Measurements from ENCODE around the gene PI4KB.
A peak's percentile ranks its signal among the peaks of the same experiment; 100 is the strongest.

Gene PI4KB

DNA sequence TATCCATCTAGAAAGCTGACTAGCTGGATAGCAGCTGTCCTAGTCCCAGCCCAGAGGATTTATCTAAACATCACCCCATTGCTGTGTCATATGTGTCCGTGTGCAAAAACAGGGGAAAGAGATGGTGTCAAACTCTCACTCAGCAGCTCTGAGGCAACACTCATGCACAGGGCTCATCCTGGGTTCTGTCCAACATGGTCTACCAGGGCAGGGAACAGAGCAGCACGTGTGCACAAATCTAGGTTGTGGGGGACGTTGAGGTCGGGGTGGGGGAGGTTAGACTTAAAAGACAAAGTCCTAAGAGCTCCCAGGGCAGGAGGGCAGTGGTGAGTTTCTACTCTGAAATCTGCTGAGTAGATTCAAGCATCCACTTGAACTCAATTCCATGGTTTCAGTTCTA, 16.2 kb downstream of the PI4KB start:
- DNase-seq, result no peak

DNA sequence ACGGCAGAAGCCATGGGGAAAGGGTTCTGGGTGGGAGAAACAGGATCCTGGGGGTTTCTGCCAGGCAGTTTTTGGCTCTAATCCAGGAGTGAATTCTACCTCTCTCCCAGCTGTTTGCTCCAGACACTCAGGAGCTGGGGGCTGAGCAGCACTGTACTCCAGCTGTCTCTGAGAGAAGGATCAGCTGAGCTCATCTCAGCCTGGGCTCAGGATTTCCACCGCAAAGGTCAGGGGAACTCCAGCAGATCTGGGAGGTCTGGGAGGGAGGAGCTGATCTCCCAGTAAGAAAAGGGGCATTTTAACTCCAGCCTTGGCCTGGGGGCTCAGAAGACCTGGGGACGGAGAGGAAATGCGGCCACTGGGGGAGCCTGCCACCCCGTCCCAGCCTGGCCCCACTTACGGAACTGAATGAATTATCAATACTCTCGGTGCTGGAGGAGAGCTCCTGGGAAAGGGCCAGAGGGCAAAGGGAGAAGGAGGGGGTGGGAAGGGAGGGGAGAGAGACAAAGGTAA, 17.3 kb downstream of the PI4KB start:
- DNase-seq, result no peak

DNA sequence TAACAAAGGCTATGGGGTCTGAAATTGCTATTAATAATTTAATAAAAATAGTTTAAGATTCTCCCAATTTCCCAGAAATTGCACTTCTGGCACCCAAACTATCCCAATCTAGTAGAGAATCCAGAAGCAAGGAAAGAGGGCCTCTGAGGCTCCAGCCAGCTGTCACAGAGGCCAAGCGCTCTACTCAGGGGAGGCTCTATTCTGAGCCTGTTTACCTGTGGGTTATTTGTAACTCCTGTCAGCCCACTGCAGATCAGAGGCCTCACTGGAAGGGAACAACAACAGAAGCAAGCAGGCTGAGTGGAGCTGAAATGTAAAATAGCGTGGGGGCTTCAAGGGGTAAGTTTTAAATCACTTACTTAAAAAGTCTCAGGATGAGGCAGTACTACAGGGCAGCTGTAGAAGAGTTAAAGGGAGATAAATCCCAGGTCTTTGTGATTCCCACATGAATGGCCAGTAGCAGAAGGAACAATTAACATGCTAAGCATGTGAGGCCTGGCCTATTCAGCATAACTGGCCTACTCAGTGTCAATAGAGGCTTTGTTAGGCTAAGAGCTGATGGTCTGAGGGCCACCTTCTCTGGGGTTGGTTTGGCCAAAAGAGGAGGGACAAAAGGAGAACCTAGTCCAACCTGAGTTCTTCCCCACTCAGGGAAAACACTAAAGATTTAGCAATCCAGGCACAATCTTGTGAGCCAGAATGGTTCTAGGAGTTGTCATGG, 32.3 kb downstream of the PI4KB start:
- no peak for DNase-seq

DNA sequence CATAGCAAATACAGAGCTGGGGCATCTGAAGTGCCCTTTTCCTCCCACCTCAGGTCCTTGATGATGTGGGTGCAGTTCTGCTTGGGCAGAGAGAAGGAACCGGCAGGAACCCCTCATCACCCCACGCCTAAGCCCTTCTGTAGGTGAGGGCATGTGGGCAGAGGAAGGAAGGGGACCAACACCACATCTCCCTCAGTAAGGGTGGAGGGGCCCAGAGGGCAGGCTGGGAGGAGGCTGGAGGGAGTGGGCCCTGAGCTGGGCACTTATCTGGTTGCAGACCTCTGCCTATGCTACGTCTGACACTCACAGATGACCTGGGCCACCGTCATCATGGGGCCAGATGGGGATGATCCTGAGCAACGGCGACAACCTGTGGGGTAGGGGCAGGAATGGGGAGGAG, 34.1 kb downstream of the PI4KB start:
- DNase-seq, result no peak

DNA sequence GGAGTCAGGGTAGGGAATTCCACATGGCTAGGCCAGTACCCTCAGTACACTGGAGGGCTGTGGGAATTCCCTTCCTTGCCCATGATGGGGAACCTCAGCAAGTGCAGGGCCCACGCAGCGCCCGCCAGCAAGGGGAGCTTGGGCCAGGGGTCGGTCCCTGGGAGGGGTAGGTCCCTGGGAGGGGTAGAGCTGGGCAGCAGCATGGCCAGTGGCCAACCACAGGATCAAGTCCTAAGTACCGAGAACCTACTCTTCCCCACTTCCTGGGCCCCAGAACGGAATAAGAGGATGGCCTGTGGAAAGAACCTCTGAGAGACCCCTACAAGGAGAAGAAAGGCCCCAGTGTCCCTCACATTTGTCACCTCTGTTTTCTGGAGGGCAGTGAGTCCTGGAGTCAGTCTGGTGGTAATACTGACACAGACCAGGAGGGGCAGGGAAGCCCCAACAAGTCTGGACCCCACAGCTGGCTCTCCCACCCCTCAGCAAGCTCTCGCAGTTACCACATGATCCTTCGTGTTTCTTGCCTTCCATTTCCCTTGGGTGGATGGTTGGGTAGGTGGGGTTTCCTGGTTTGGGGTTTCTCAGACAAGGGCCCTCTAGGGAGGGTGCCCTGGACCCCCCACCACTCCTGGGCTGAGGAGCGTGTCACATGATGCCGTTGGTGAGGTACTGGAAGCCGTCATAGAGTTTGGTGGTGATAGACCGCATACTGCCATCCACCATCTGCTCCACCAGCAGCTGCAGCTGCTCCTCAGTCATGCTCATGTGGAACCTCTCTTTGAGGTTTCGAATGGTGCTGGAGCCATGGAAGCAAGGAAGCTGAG, 34.8 kb downstream of the PI4KB start:
- no peak for DNase-seq

DNA sequence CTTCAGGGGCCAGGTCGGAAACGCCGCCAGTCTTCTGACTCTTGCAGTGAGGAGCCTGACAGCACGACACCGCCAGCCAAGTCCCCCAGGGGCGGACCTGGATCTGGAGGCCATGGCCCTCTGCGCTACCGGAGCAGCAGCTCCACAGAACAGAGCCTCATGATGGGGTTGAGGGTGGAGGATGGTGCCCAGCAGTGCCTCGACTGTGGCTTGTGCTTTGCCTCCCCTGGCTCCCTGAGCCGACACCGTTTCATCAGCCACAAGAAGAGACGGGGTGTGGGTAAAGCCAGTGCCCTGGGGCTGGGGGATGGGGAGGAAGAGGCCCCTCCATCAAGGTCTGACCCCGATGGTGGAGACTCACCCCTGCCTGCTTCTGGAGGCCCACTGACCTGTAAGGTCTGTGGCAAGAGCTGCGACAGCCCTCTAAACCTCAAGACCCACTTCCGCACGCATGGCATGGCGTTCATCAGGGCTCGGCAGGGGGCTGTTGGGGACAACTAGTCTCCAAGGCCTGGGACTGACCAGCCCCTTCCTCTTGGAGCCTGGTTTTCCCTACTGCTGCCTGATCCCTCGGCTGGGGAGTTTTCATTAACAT, 36.4 kb downstream of the PI4KB start:
- DNase-seq, result no peak

DNA sequence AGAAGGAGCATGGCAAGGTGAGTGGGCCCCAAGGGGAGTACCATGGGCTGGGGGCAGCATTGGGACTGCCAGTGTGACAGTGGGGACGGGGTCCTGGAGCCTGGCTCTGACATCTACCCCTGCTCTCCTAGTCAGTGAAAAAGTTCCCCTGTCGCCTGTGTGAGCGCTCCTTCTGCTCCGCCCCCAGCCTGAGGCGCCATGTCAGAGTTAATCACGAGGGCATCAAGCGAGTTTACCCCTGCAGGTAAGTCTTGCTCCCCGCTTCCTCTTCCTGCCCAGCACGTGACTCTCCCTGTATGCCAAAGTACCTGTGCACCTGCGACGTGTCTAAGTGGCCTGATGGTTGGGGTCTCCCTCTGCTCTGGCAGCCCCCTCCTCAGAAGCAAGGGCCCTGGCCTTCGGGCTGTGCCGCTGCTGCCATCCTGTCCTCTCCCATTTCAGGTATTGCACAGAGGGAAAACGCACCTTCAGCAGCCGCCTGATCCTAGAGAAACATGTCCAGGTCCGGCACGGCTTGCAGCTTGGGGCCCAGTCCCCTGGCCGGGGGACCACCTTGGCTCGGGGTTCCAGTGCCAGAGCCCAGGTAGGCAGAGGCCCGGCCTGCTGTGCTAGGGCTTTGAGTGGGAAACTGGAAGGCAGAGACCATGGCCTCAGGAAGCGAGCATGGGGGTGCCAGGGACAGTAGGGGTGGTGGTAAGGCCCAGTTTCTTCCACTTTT, 37.1 kb downstream of the PI4KB start:
- no peak for DNase-seq

DNA sequence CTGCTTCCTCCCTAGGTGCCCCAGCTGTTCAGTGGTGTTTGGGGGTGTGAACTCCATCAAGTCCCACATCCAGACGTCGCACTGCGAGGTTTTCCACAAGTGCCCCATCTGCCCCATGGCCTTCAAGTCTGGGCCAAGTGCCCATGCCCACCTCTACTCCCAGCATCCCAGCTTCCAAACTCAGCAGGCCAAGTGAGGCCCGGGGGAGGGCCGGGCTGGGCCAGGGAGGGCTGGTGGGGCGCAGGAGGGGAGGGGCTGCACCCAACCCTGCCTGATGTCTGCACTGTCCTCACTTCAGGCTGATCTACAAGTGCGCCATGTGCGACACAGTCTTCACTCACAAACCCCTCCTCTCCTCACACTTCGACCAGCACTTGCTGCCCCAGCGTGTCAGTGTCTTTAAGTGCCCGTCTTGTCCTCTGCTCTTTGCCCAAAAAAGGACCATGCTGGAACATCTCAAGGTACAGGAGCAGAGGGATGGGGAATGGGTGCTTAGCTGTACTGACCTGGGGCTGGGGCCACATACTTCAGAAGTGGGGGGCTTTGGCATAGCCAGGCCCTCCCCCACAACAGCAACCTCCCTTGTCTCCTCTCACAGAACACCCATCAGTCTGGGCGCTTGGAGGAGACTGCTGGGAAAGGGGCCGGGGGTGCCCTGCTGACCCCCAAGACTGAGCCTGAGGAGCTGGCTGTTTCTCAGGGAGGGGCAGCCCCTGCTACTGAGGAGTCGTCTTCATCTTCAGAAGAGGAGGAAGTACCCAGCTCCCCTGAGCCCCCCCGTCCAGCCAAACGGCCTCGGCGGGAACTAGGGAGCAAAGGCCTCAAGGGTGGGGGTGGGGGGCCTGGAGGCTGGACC, 37.9 kb downstream of the PI4KB start:
- no peak for DNase-seq

DNA sequence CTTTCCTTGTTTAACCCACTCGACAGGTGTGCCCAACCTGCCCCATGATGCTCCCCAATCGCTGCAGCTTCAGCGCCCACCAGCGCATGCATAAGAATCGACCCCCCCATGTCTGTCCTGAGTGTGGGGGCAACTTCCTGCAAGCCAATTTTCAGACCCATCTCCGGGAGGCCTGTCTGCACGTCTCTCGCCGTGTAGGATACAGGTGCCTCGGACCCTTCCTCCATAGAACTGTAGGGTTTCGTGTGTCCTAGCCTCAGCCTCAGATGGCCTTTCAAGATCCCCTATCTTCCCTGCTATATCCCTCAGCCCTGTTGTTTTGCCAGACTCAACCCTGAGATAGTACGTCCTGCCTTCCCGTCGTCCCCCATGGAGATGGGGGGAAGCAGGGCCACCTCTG, 38.7 kb downstream of the PI4KB start:
- no peak for DNase-seq

DNA sequence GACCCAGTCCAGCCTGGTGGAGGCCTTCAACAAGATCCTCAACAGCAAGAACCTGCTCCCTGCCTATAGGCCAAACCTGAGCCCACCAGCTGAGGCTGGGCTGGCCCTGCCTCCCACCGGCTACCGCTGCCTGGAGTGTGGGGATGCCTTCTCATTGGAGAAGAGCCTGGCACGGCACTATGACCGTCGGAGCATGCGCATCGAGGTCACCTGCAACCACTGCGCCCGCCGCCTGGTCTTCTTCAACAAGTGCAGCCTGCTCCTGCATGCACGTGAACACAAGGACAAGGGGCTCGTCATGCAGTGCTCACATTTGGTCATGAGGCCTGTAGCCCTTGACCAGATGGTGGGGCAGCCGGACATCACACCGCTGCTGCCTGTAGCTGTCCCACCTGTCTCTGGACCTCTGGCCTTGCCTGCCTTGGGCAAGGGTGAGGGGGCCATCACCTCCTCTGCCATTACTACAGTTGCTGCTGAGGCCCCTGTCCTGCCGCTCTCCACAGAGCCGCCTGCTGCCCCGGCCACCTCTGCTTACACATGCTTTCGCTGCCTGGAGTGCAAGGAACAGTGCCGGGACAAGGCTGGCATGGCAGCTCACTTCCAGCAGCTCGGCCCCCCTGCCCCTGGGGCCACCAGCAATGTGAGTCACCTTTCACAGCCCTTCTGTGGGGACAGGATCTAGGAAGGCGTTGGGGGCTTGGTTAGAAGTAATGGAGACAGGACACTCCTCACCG, 39.3 kb downstream of the PI4KB start:
- DNase-seq, result no peak

DNA sequence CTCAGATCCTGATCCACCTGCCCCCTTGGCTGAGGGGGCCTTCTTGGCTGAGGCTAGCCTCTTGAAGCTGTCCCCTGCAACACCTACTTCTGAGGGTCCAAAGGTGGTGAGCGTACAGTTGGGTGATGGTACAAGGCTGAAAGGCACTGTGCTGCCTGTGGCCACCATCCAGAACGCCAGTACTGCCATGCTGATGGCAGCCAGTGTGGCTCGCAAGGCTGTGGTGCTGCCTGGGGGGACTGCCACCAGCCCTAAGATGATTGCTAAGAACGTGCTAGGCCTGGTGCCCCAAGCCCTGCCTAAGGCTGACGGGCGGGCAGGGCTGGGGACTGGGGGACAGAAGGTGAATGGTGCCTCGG, 39.9 kb downstream of the PI4KB start:
- no peak for DNase-seq

DNA sequence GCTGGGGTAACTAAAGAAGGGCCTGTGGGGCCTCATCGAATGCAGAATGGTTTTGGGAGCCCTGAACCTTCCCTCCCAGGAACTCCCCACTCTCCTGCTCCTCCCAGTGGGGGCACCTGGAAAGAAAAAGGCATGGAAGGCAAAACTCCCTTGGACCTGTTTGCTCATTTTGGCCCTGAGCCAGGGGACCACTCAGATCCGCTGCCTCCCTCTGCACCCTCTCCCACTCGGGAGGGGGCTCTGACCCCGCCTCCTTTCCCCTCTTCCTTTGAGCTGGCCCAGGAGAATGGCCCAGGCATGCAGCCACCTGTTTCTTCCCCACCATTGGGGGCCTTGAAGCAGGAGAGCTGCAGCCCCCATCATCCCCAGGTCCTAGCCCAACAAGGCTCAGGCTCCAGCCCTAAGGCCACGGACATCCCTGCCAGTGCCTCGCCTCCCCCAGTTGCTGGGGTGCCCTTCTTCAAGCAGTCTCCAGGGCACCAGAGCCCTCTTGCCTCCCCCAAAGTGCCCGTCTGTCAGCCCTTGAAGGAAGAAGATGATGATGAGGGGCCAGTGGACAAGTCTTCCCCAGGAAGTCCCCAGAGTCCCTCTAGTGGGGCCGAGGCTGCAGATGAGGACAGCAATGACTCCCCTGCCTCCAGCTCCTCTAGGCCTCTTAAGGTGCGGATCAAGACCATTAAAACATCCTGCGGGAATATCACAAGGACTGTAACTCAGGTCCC, 40.4 kb downstream of the PI4KB start:
- no peak for DNase-seq

DNA sequence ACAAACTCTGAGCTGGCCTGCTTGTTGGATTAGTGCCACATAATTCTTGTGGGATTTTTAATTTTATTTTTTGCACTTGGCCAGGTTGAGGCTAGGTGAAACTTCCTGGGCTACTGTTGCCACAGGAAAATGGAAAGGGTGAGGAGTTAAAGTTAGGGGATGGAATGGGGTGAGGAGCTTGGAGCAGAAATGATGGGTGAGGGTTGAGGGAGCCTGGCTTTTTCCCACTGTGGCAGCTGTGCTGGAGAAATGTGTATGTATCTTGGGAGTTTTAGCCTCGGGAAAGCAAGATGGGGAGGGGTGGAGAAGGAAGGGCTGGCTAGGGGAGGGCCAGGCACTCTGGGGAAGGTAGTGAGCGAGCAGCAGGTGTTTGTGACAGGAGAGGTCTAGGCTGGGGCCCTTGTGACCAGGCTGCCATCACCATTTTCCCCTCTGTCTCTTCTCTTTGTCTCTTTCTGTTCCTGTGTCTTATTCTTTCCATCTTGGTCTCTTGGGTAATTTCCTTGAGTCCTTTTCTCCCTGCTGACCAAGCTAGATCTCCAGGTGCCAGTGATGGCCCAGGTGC, 43.1 kb downstream of the PI4KB start:
- no peak for DNase-seq

DNA sequence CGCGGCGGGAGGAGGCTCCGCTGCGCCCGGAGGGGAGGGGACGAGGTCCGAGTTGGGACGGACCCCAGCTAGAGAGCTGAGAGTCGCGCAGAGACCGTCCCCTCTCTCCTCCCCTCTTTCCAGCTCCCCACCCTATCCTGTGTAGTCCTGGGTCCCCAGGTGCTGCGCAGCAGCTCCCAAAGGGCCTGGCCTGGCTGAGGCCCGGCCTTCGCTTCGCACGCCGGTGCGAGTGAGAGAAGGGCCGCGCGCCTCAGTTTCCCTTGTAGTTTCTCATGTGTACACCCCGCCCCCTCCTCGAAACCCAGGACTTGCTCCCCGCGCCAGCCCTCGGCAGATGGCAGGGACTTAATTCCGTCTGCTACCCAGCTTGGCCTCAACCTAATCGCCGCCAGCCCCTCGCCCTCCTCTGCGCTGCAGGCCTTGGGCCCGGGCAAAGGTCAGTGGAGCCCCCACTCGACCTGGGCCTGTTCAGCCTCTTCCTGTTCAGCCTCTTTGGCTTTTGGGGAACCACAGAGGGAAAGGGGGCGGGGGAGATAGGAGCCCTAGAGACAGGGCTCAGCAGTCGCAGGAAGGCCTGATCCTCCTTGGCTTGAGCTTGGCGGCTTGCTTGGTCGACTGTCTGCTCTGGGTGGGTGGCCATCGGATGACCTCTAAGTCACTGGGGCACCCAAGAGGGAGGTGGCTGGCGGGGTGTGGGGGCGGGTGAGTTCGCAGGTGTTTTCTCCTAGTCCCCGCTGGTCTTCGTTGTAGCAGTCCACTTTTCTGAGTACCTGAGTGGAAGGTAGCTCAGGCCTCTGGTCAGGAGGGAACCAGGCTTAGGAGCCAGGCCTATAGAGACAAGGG, 44.1 kb downstream of the PI4KB start:
- no peak for DNase-seq

DNA sequence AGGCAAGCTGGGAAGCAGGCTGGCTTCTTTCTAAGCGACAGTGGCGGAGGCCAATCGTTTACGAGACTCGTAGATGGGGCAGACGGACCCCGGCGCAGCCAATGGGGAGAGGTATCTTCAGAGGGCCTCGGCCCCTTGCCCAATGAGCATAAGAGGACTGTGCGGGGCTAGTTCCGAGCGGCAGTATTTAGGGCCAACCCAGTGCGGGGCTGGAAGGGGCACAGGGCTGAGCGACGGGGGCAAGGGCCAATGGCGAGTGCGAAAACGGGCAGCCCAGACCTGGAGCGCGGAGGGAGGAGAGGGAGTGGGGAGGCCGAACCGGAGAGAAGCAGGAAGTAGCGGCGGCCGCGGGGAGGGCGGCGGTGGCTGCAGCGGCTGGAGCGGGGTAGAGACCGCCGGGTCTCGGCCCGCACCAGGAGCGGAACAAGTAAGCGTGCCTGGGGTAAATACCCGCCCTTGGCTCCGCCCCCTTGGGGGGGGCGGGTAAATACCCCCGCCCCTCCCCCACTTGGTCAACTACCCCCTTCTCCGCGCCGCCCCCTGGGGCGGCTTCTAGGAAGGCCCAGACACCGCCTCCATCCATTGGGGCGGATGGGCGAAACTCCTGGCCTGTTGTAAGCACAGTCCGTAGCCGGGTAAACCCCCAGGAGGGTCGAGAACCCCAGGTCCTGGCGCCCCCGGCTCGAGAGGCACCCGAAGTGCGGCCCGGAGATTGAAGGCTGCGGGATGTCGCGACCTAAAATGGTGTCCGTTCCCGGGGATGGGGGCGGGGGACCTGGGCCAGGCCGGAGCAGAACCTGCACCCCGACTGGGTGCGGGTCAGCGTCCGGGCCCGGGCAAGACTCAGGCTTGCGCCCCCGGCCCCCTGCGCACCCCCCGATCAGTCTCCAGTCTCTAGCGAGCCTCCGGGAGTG, 45.0 kb downstream of the PI4KB start, which contains the start of gene ZNF687:
Gene ZNF687, plus strand, starts transcription at position 331 of the 914 bp plus-strand sequence. CDS start 3,993 bp downstream, outside the sequence.
- peak; percentile 96 for DNase-seq

DNA sequence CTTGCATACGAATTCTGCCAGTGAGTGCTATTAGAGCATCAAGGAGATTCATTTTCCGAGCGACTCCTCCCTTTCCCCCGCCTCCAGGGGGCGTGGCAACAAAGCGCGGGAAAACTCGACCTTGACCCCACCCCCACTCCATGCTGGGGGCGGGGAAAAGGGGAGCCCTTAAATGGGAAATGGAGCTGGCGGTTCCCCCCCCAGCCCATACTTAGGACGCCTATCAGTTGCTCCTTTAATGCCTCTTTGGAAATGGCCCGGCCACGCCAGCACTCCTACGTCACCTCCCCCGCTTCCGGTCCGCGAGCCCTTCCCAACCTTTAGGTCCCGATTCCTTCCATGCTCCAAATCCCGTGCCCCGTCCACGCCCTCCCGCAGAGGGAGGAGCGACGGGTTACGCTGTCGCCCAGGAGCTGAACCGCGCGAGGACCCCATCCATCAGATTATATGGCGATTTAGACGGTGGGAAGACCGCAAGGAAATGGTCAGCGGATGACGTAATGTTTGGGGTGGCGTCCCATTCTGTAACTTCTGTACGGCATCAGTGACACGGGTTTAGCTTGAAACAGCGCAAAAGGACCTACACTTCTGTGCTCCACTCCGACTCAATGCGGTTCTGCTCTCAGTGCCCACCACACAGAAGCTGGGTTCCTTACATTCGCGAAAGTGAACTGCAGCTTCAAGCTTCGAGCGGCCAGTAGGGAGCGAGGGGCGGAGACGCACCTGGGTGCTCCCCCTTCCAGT, 45.8 kb downstream of the PI4KB start:
- DNase-seq, result peak; percentile 85

DNA sequence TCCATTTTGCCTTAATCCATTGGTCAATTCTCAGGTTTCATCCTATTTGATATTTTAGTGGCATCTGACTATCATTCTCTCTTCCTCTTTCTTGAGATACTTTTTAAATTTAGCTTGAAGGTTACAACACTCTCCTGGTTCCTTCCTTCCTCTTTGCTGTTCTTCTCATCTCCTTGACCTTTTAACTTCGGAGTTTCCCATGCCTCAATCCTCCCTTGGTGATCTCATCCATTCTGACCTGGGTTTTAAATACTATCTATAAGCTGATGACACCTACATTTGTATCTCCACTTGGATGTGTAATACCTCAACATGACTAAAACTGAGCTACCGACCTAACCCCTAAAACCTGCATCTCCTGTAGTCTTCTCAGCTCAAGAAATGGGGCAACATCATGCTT, 50.0 kb downstream of the PI4KB start:
- DNase-seq, result no peak
